NCI-H69 (cell line): ENCODE measurements around the gene NOL8.

ENCODE experiments used
- DNase-seq: peaks from one replicate; lab custom pipeline; 2025; lab: John Stamatoyannopoulos, UW

The NOL8 gene

GRCh38 chr9:92266486-92266885, 58.7 kb downstream of the NOL8 start:
- peak; percentile 91 for DNase-seq

GRCh38 chr9:92265154-92265553, 60.0 kb downstream of the NOL8 start:
- no peak for DNase-seq

DNA sequence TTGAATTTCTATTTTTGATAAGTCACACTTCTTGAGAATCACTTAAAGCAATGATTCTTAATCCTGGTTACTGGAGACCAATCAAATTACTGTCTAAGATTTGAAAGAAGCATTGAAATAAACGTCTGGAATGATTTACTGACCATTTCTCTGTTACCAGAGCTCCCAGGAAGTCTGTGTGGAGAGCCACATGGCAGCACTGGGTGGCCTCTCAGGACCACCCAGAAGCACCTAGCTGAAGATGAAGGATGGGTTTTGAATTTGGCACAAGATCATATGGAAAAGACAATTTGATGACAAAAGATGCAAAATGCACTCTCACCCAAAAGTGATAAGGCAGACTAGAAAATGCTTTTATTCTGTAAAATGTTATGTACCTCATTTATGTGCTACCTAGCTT, 62.0 kb downstream of the NOL8 start:
- no peak for DNase-seq

GRCh38 chr9:92257327-92257726, 67.8 kb downstream of the NOL8 start:
- DNase-seq: no peak

DNA sequence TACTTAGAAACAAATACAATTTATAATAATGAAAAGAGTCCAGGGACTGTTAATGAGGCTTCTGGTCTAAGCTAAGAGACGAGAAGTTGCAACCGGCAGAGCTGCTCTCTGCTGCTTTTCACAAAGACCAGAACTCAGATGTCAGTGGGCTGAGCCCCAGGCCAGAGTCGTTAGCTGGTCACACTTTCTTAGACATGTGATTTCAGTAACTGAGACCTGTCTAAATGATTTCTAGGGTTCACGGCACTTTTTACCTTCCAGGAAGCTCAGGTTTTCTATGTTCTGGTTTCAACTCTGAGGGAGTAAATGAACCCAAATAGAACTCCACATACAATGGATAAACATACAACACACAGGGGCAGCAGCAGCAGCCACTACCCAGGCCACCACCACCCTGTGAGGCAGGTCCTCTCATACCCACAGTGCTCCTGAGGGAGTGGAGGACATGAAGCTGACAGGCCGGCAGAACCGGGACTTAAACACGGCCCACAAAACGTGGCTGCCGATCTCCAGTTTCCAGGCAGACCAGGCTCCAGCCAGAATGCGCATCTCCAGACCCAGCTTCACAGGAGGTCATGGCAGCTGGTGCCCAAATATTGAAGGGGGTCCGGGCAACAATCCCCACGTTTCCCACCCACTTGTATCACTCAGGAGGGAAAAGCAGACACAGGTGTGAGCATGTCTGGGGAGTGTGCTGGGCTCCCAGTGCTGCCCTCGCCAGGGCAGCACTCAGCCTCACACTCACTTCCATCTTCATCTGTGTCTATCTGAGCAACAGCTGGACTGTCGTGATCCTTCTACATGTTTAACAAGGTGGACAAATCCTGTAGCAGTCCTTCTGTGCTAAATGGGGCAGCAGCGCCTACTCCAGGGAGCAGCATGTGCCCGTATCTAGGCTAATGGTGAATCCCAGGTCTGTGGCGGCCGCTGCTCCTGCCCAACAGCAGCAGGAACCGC, 70.5 kb downstream of the NOL8 start:
- DNase-seq: no peak

GRCh38 chr9:92253656-92254055, 71.5 kb downstream of the NOL8 start:
- no peak for DNase-seq

- no peak for DNase-seq
Observed at GRCh38 chr9:92247981-92248380, 77.2 kb downstream of the NOL8 start.
